Sigmoid colon (tissue), 7 donors: ENCODE measurements around the gene SPC24. TPM values are rescaled to one million over a fixed set of nuclear protein-coding genes. Genes with fewer than 3 reads are reported as not detected.

Experiments used
- DNase-seq: peaks from one replicate; pipeline ENCODE4 v3.0.0-alpha.2; 2019
- H3K27ac ChIP-seq, 4 donors: fragments of 200-600 bp; sonication (generic); one replicate each; pipeline ENCODE4 v1.5.1; 2016 to 2019; ENCODE audit warnings: mild to moderate bottlenecking in 1 of 4
- H3K27me3 ChIP-seq, 3 donors: fragments of 200-600 bp; sonication (generic); one replicate each; pipeline ENCODE4 v1.5.1; 2019; ENCODE audit warnings: mild to moderate bottlenecking in 1 of 3
- H3K36me3 ChIP-seq, 4 donors: fragments of 200-600 bp; sonication (generic); one replicate each; pipeline ENCODE4 v1.5.1; 2016 to 2019
- H3K4me1 ChIP-seq, 4 donors: fragments of 200-600 bp; sonication (generic); one replicate each; pipeline ENCODE4 v1.5.1; 2017 to 2019
- H3K4me3 ChIP-seq, 4 donors: fragments of 200-600 bp; sonication (generic); one replicate each; pipeline ENCODE4 v1.5.1; 2017 to 2019; ENCODE audit warnings: mild to moderate bottlenecking in 2 of 4, moderate library complexity in 1 of 4
- H3K9me3 ChIP-seq, 4 donors: fragments of 200-600 bp in 3 of 4; sonication (generic) in 3 of 4; one replicate each; pipeline versions ENCODE4 v1.5.1 to v1.6.1; 2013 to 2019
- CTCF ChIP-seq, 4 experiments: fragments of 450-650 bp in 3 of 4; fragments of 200-600 bp in 1 of 4; IDR thresholded peaks; one replicate each; pipeline ENCODE4 v1.5.1; 2016 to 2019; ENCODE audit warnings: antibody characterized with exemption in 4 of 4, mild to moderate bottlenecking in 3 of 4, moderate library complexity in 2 of 4
- EP300 ChIP-seq, 4 donors: sonication (generic); formaldehyde crosslinking; IDR thresholded peaks; one replicate each; pipeline ENCODE4 v1.6.1; 2017; ENCODE audit warnings: antibody characterized with exemption in 4 of 4
- POLR2A ChIP-seq, 2 donors: fragments of 450-650 bp; IDR thresholded peaks; one replicate each; pipeline ENCODE4 v1.6.1; 2016; ENCODE audit warnings: antibody characterized with exemption in 2 of 2, mild to moderate bottlenecking in 2 of 2, moderate library complexity in 2 of 2
- POLR2AphosphoS5 ChIP-seq, 4 donors: sonication (generic); formaldehyde crosslinking; IDR thresholded peaks; one replicate each; pipeline ENCODE4 v1.6.1; 2017; ENCODE audit warnings: antibody characterized with exemption in 4 of 4
- WGBS, 2 donors: extraction: QIAGEN DNeasy Blood & Tissue Kit; methylation state at CpG; one replicate each; pipeline ENCODE4 v1.1.7; 2013; 5-methylcytosine and 5-hydroxymethylcytosine counted together
- intact Hi-C: fragments of 100-400 bp; cut with DNase I; formaldehyde crosslinking; loops from one replicate; pipeline ENCODE4 v1.15.1; 2023
- polyA plus RNA-seq, 3 donors: library from polyadenylated mRNA; stranded (reverse); fragments of 200-250 nt; gene quantifications; one replicate each; pipeline ENCODE4 v1.2.3, GENCODE V29; 2013
- total RNA-seq, 4 donors: library from RNA; depleted of rRNA; stranded (reverse); fragments of >200 nt; gene quantifications; one replicate each; pipeline ENCODE4 v1.1.0, GENCODE V29; 2016
- donor health status: healthy with polysubstance abuse.
- donor health status: Bipolar disorder and iron deficiency.
- donor health status: healthy.

SPC24 gene
- total and polyA plus RNA-seq, 7 donors, result 0.99 to 13.0 (median 2.1) TPM

GRCh38 chr19:11116507-11116906 lies 39.1 kb downstream of the SPC24 start:
- no peak for DNase-seq
- intact Hi-C loops, result no loop called here
- TF ChIP-seq POLR2A (IDR thresholded peaks at IDR 0.05), result no peak
- TF ChIP-seq POLR2AphosphoS5 (IDR thresholded peaks at IDR 0.05), result no peak
- no peak for TF ChIP-seq EP300 (IDR thresholded peaks at IDR 0.05)
- TF ChIP-seq CTCF (IDR thresholded peaks at IDR 0.05), result no peak
- H3K4me1 ChIP-seq, result no peaks in the 10 kb centered on the region
- no peaks in the 10 kb centered on the region for H3K9me3 ChIP-seq
- peaks cover 0 to 97% (median 56%) of the 10 kb centered on the region in 4 donors for H3K36me3 ChIP-seq
- H3K27me3 ChIP-seq, result no peaks in the 10 kb centered on the region
- H3K4me3 ChIP-seq, result no peak overlapping the region
- H3K27ac ChIP-seq, result no peak overlapping the region
- WGBS, 2 donors, result 92 to 95% methylated on average over 9 of the region's 9 CpGs

GRCh38 chr19:11115895-11116446 lies 39.6 kb downstream of the SPC24 start:
- peaks cover 0 to 96% (median 58%) of the 10 kb centered on the region in 4 donors for H3K36me3 ChIP-seq
- DNase-seq, result no peak
- intact Hi-C loops, result no loop called here
- H3K27ac ChIP-seq, result no peak overlapping the region
- no peak overlapping the region for H3K4me3 ChIP-seq
- no peaks in the 10 kb centered on the region for H3K27me3 ChIP-seq
- H3K4me1 ChIP-seq, result no peaks in the 10 kb centered on the region
- 84 to 87% methylated on average over 11 of the region's 11 CpGs for WGBS, 2 donors
- H3K9me3 ChIP-seq, result no peaks in the 10 kb centered on the region
- TF ChIP-seq EP300 (IDR thresholded peaks at IDR 0.05), result no peak
- no peak for TF ChIP-seq POLR2A (IDR thresholded peaks at IDR 0.05)
- no peak for TF ChIP-seq CTCF (IDR thresholded peaks at IDR 0.05)
- TF ChIP-seq POLR2AphosphoS5 (IDR thresholded peaks at IDR 0.05), result no peak

GRCh38 chr19:11115042-11115441 lies 40.5 kb downstream of the SPC24 start:
- Histone ChIP-seq H3K27me3 (no peaks in the 10 kb centered on the region), H3K4me1 (no peaks in the 10 kb centered on the region), H3K4me3 (no peak overlapping the region), H3K9me3 (no peaks in the 10 kb centered on the region), H3K27ac (no peak overlapping the region), H3K36me3 (peaks cover 0 to 95% (median 60%) of the 10 kb centered on the region in 4 donors)
- intact Hi-C loops, result no loop called here
- TF ChIP-seq CTCF (IDR thresholded peaks at IDR 0.05), result no peak
- no peak for TF ChIP-seq POLR2A (IDR thresholded peaks at IDR 0.05)
- TF ChIP-seq POLR2AphosphoS5 (IDR thresholded peaks at IDR 0.05), result no peak
- no peak for TF ChIP-seq EP300 (IDR thresholded peaks at IDR 0.05)
- 85 to 93% methylated on average over 5 of the region's 5 CpGs for WGBS, 2 donors
- no peak for DNase-seq

GRCh38 chr19:11113140-11113708 lies 42.4 kb downstream of the SPC24 start:
- TF ChIP-seq POLR2AphosphoS5 (IDR thresholded peaks at IDR 0.05), result no peak
- no peak for TF ChIP-seq CTCF (IDR thresholded peaks at IDR 0.05)
- TF ChIP-seq POLR2A (IDR thresholded peaks at IDR 0.05), result no peak
- TF ChIP-seq EP300 (IDR thresholded peaks at IDR 0.05), result no peak
- intact Hi-C loops, result no loop called here
- H3K4me1 ChIP-seq, result no peaks in the 10 kb centered on the region
- no peaks in the 10 kb centered on the region for H3K9me3 ChIP-seq
- 93 to 98% methylated on average over 27 of the region's 27 CpGs for WGBS, 2 donors
- DNase-seq, result no peak
- H3K4me3 ChIP-seq, result no peak overlapping the region
- no peak overlapping the region for H3K27ac ChIP-seq
- peaks cover 0 to 98% (median 63%) of the 10 kb centered on the region in 4 donors for H3K36me3 ChIP-seq
- no peaks in the 10 kb centered on the region for H3K27me3 ChIP-seq

- TF ChIP-seq CTCF (IDR thresholded peaks at IDR 0.05) (no peak), EP300 (IDR thresholded peaks at IDR 0.05) (no peak), POLR2A (IDR thresholded peaks at IDR 0.05) (no peak), POLR2AphosphoS5 (IDR thresholded peaks at IDR 0.05) (no peak)
- Histone ChIP-seq H3K4me3 (no peak overlapping the region), H3K36me3 (peaks cover 0 to 98% (median 67%) of the 10 kb centered on the region in 4 donors), H3K27me3 (no peaks in the 10 kb centered on the region), H3K27ac (no peak overlapping the region), H3K9me3 (no peaks in the 10 kb centered on the region), H3K4me1 (no peaks in the 10 kb centered on the region)
- 83 to 89% methylated on average over 8 of the region's 8 CpGs for WGBS, 2 donors
- no peak for DNase-seq
- intact Hi-C loops, result no loop called here
Measured at GRCh38 chr19:11111771-11112144, 43.8 kb downstream of the SPC24 start.
